ENCODE data around the gene NGFR.

Gene NGFR

GRCh38 chr17:49514071-49514721 is 19.1 kb downstream of the NGFR start:
- no peak overlapping the region for H3K4me3 ChIP-seq (replicated peaks; ENCODE audit: low read depth, low read length)
- DNase-seq (ENCODE audit: extremely low read depth, insufficient read length): no peak
- no peaks in the 10 kb centered on the region for H3K27me3 ChIP-seq (replicated peaks; ENCODE audit: control insufficient read depth, insufficient read depth, low read length)
- peak; percentile 26 for TF ChIP-seq CTCF (IDR thresholded peaks at IDR 0.05; ENCODE audit: insufficient read depth, low read length, poor library complexity, severe bottlenecking)
- H3K36me3 ChIP-seq (ENCODE audit: control insufficient read depth, insufficient read depth, low read length): no peaks in the 10 kb centered on the region

GRCh38 chr17:49515196-49515770 is 20.2 kb downstream of the NGFR start:
- Histone ChIP-seq H3K27me3 (replicated peaks; ENCODE audit: control insufficient read depth, insufficient read depth, low read length) (no peaks in the 10 kb centered on the region; the same call in 1 of the 2 replicates), H3K4me3 (replicated peaks; ENCODE audit: low read depth, low read length) (no peak overlapping the region), H3K36me3 (ENCODE audit: control insufficient read depth, insufficient read depth, low read length) (no peaks in the 10 kb centered on the region)
- TF ChIP-seq CTCF (IDR thresholded peaks at IDR 0.05; ENCODE audit: insufficient read depth, low read length, poor library complexity, severe bottlenecking): no peak
- peak; percentile 67 for DNase-seq (ENCODE audit: extremely low read depth, insufficient read length)

- no peak overlapping the region for H3K4me3 ChIP-seq (replicated peaks; ENCODE audit: low read depth, low read length)
- H3K36me3 ChIP-seq (ENCODE audit: control insufficient read depth, insufficient read depth, low read length): no peaks in the 10 kb centered on the region
- no peaks in the 10 kb centered on the region; the same call in 1 of the 2 replicates for H3K27me3 ChIP-seq (replicated peaks; ENCODE audit: control insufficient read depth, insufficient read depth, low read length)
- no peak for TF ChIP-seq CTCF (IDR thresholded peaks at IDR 0.05; ENCODE audit: insufficient read depth, low read length, poor library complexity, severe bottlenecking)
- no peak for DNase-seq (ENCODE audit: extremely low read depth, insufficient read length)
Observed at GRCh38 chr17:49516180-49516579, 21.1 kb downstream of the NGFR start.

GRCh38 chr17:49518346-49519078 is 23.4 kb downstream of the NGFR start:
- DNase-seq (ENCODE audit: extremely low read depth, insufficient read length): no peak
- Histone ChIP-seq H3K27me3 (replicated peaks; ENCODE audit: control insufficient read depth, insufficient read depth, low read length) (no peaks in the 10 kb centered on the region; the same call in 1 of the 2 replicates), H3K36me3 (ENCODE audit: control insufficient read depth, insufficient read depth, low read length) (no peaks in the 10 kb centered on the region), H3K4me3 (replicated peaks; ENCODE audit: low read depth, low read length) (no peak overlapping the region)
- no peak for TF ChIP-seq CTCF (IDR thresholded peaks at IDR 0.05; ENCODE audit: insufficient read depth, low read length, poor library complexity, severe bottlenecking)

- no peaks in the 10 kb centered on the region; the same call in 1 of the 2 replicates for H3K27me3 ChIP-seq (replicated peaks; ENCODE audit: control insufficient read depth, insufficient read depth, low read length)
- DNase-seq (ENCODE audit: extremely low read depth, insufficient read length): no peak
- no peaks in the 10 kb centered on the region for H3K36me3 ChIP-seq (ENCODE audit: control insufficient read depth, insufficient read depth, low read length)
- no peak overlapping the region for H3K4me3 ChIP-seq (replicated peaks; ENCODE audit: low read depth, low read length)
- TF ChIP-seq CTCF (IDR thresholded peaks at IDR 0.05; ENCODE audit: insufficient read depth, low read length, poor library complexity, severe bottlenecking): no peak
Observed at GRCh38 chr17:49519781-49520180, 24.7 kb downstream of the NGFR start.
